Body of pancreas (tissue), 4 donors: ENCODE measurements around the gene TTYH1. TPM values are rescaled to one million over a fixed set of nuclear protein-coding genes. Genes with fewer than 3 reads are reported as not detected.

ENCODE experiments used
- ATAC-seq: fragments of 150-250 bp; one replicate; pipeline ENCODE4 v1.9.1; 2016
- DNase-seq, 4 donors: peaks; one replicate each; pipeline ENCODE4 v3.0.0-alpha.2; 2019
- H3K27ac ChIP-seq, 4 donors: fragments of 200-600 bp; sonication (generic); 1 replicate in 3 of 4; 2 replicates in 1 of 4; pipeline versions ENCODE4 v1.5.1 to v1.6.1; 2016 to 2019; ENCODE audit warnings: mild to moderate bottlenecking in 1 of 4, mixed read lengths in 1 of 4, moderate library complexity in 1 of 4
- H3K27me3 ChIP-seq, 2 donors: fragments of 200-600 bp; sonication (generic); one replicate each; pipeline ENCODE4 v1.6.0; 2016; ENCODE audit warnings: mild to moderate bottlenecking in 1 of 2
- H3K36me3 ChIP-seq, 2 donors: fragments of 200-600 bp; sonication (generic); replicated peaks in 1 of 2; 2 replicates each; pipeline ENCODE4 v1.5.1; 2016; ENCODE audit warnings: low read depth in 2 of 2; ENCODE audit not compliant: insufficient read depth in 1 of 2
- H3K4me1 ChIP-seq: fragments of 200-600 bp; sonication (generic); one replicate; pipeline ENCODE4 v1.6.0; 2016
- H3K4me3 ChIP-seq, 2 donors: fragments of 200-600 bp; sonication (generic); 1 replicate in 1 of 2; 2 replicates in 1 of 2; pipeline ENCODE4 v1.5.1; 2016 to 2019
- H3K9me3 ChIP-seq, 3 donors: fragments of 200-600 bp; sonication (generic); 1 replicate in 2 of 3; 2 replicates in 1 of 3; pipeline ENCODE4 v1.5.1; 2016
- CTCF ChIP-seq, 7 experiments: fragments of 450-650 bp in 4 of 7; fragments of 200-600 bp in 3 of 7; sonication (generic) in 3 of 7; IDR thresholded peaks; one replicate each; pipeline ENCODE4 v1.5.1; 2016 to 2019; ENCODE audit warnings: antibody characterized with exemption in 7 of 7
- POLR2A ChIP-seq, 3 donors: fragments of 450-650 bp; IDR thresholded peaks; one replicate each; pipeline ENCODE4 v1.6.1; 2016; ENCODE audit warnings: antibody characterized with exemption in 3 of 3, mild to moderate bottlenecking in 2 of 3
- WGBS, 2 donors: methylation state at CpG; one replicate each; pipeline ENCODE4 v1.1.5; 2017; 5-methylcytosine and 5-hydroxymethylcytosine counted together
- intact Hi-C: fragments of 100-400 bp; cut with DNase I; formaldehyde crosslinking; loops from one replicate; pipeline ENCODE4 v1.15.1; 2023
- total RNA-seq, 2 donors: library from RNA; depleted of rRNA; stranded (reverse); fragments of >200 nt; gene quantifications; one replicate each; pipeline ENCODE4 v1.1.0, GENCODE V29; 2016

TTYH1 gene
- total RNA-seq, 2 donors from 2014 or later: 20.5 to 88.7 TPM

DNA sequence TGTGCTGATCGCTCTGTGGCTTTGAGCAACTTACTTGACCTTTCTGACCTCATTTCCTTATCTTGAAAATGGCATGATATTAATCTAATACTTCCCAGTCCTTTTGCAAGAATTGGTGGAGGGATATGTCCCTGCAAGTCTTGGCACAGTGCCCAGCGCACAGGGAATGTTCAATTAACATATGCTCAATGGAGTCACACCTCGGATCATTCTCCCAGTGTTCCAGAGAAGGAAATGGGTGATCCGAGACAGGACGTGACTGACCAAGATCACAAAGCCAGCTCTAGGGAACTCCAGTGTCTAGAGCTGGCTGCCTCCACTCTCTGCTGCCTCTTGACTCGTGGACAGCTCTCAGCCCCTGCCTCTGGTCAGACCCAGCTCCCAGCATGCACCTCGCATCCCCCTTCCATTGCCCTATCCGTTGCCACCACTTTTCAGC is 54.3 kb downstream of the TTYH1 start:
- DNase-seq (peak in 2 of 4 donors; percentile 58 to 63), ATAC-seq (no peak)
- H3K4me1 ChIP-seq: peaks cover 73% of the 10 kb centered on the region
- H3K27ac ChIP-seq: peak overlapping the region in 3 of 4 donors; percentile 77 to 98 (median 97)
- H3K27me3 ChIP-seq: no peaks in the 10 kb centered on the region
- intact Hi-C loops: no loop called here
- WGBS, 2 donors: 43 to 46% methylated on average over 8 of the region's 8 CpGs
- no peaks in the 10 kb centered on the region for H3K36me3 ChIP-seq
- H3K4me3 ChIP-seq: no peak overlapping the region
- TF ChIP-seq POLR2A (IDR thresholded peaks at IDR 0.05) (peak in 1 of 3 donors; percentile 12), CTCF (IDR thresholded peaks at IDR 0.05) (no peak)
- no peaks in the 10 kb centered on the region for H3K9me3 ChIP-seq

DNA sequence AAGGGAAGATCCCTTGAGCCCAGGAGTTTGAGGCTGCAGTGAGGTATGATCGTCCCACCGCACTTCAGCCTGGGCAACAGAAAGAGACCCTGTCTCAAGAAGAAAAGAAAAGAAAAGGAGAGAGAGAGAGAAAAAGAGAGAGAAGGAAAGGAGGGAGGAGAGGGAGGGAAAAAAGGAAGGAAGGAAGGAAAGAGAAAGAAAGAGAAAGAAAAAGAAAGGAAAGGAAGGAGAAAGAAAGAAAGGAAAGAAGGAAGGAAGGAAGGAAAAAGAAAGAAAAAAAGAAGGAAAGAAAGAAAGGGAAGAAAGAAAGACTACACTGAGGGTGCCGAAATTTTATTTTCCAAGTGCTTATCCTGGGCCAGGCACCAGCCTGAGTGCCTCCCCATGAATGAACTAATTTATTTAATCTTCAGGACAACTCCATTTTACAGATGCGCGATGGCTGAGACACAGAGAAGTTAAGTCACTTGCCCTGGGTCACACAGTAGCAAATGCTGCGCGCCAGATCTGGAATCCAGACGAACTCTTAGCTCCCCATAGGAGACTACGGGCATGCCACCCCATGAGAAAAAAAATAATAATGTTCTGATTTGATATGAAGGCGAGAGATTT is 55.1 kb downstream of the TTYH1 start:
- no peaks in the 10 kb centered on the region for H3K9me3 ChIP-seq
- intact Hi-C loops: no loop called here
- no peak overlapping the region for H3K4me3 ChIP-seq
- ATAC-seq: no peak
- H3K27me3 ChIP-seq: no peaks in the 10 kb centered on the region
- peaks cover 71% of the 10 kb centered on the region for H3K4me1 ChIP-seq
- DNase-seq: no peak
- peak overlapping the region; percentile 52 to 98 (median 87) for H3K27ac ChIP-seq
- H3K36me3 ChIP-seq: no peaks in the 10 kb centered on the region
- TF ChIP-seq POLR2A (IDR thresholded peaks at IDR 0.05) (no peak), CTCF (IDR thresholded peaks at IDR 0.05) (no peak)
- WGBS, 2 donors: 62 to 64% methylated on average over 10 of the region's 10 CpGs

DNA sequence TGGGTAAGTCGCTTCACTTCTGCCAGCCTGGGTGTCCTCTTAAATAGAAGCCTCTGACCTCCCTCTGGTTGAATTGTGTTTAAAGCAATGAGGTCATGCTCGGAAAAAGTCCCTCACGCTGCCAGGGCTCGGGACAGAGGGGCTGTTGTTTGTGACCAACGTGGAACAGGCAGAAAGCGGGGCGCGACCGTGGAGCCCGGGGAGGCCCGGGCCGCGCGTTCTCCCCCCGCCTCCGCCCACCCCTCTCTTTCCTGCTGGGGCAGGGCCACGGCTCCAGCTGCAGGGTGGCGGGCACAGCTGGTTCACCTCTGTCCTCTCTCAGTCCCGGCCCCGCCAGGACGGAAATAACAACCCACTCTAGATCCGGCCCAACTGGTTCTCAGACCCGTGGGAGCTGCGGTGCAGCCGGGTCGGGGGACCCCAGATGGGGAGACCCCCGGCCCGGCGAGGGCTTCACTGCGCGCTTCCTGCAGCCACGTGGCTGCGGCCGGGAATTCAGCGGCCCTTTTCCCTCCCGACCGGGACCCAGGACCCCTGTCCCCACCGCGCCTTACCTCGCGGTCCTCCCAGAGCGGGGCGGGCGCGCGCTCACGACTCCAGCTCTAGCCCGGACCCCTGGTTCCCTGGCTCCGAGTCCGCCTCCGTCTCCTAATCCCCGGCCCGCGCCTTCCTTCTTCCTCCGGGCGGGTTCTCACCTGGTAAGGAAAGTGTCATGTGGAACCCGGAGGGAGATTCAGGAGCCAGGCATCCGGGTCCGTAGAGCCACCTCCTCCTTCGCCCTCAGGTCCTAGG is 55.9 kb downstream of the TTYH1 start:
- intact Hi-C loops: no loop called here
- peak; percentile 64 for ATAC-seq
- Histone ChIP-seq H3K4me3 (peak overlapping the region in 1 of 2 donors; percentile 11), H3K27ac (peak overlapping the region; percentile 52 to 98 (median 87)), H3K36me3 (no peaks in the 10 kb centered on the region), H3K4me1 (peaks cover 63% of the 10 kb centered on the region), H3K9me3 (no peaks in the 10 kb centered on the region), H3K27me3 (no peaks in the 10 kb centered on the region)
- DNase-seq: peak; percentile 62 to 74 (median 68)
- WGBS, 2 donors: 11 to 52% methylated on average over 23 to 59 of the region's 60 CpGs
- TF ChIP-seq CTCF (IDR thresholded peaks at IDR 0.05) (no peak), POLR2A (IDR thresholded peaks at IDR 0.05) (peak in 2 of 3 donors; percentile 61 to 72)

DNA sequence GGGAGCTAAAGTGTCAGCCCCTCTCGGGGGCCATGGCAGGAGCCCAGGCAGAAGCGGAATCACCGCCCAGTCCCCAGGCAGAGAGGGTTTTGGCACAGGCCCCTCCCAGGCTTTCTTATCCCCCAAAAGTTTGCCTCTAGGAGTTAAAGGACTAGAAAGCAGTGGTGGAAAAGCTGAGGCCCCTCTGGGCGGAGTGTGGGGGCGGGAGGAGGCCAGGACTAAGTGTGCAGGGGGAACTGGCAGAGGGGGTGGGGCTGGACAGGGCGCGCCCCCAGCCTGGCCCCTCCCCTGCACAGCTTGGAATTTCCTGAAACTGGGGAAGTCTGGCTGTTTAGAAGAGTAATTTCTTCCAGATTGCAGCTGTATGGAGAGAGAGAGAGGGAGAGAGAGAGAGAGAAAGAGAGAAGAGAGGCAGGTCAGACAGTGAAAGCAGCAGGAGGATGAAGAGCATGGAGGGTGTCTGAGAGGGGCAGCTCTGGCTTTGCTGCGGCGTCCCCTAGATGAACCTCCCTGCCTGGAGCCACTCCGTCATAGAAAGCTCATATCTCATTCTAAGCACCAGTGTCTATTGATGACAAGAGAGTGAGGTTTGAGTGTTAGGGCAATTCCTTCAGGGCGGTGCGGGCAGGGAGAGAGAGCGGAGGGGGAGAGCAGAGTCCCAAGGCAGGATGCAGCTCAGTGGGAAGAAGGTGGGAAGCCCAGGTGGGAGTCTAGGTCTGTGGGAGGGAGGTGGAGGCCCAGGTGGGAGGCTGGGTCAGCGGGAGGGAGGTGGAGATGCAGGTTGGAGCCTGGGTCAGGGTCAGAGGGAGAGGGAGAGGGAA is 58.0 kb downstream of the TTYH1 start, which contains the start of gene CDC42EP5:
Gene CDC42EP5, minus strand, starts transcription at position 226 of the 821 bp plus-strand sequence. CDS start 7,749 bp downstream, outside the sequence.
- intact Hi-C loops: no loop called here
- Histone ChIP-seq H3K36me3 (no peaks in the 10 kb centered on the region), H3K4me1 (peaks cover 44% of the 10 kb centered on the region), H3K27me3 (no peaks in the 10 kb centered on the region), H3K4me3 (no peak within 1 kb of the TSS), H3K27ac (peak within 1 kb of the TSS; percentile 11 to 82 (median 63)), H3K9me3 (no peaks in the 10 kb centered on the region)
- DNase-seq (peak; percentile 51 to 60 (median 57)), ATAC-seq (peak; percentile 58)
- 37 to 42% methylated on average over 11 to 14 of the region's 14 CpGs for WGBS, 2 donors
- TF ChIP-seq POLR2A (IDR thresholded peaks at IDR 0.05) (peak in 2 of 3 donors; percentile 35 to 53), CTCF (IDR thresholded peaks at IDR 0.05) (no peak)
